ENCODE results near the gene HMCN2.
A peak's percentile ranks its signal among the peaks of the same experiment; 100 is the strongest.

HMCN2 gene

GRCh38 chr9:130298662-130299279 lies 33.2 kb downstream of the HMCN2 start:
- Histone ChIP-seq H3K9ac (ENCODE audit: low read depth in 1 of 2, low read length in 2 of 2) (no peak overlapping the region), H3K4me3 (ENCODE audit: low read length in 2 of 2) (no peak overlapping the region), H3K27me3 (ENCODE audit: control insufficient read depth in 2 of 2, insufficient read depth in 2 of 2, low read length in 2 of 2) (no peaks in the 10 kb centered on the region), H3K36me3 (ENCODE audit: control insufficient read depth in 2 of 2, insufficient read depth in 2 of 2, low read length in 2 of 2) (no peaks in the 10 kb centered on the region), H3K4me1 (ENCODE audit: control insufficient read depth in 2 of 2, insufficient read depth in 2 of 2, low read length in 2 of 2) (no peaks in the 10 kb centered on the region), H3K27ac (ENCODE audit: low read depth in 2 of 2, low read length in 2 of 2) (no peak overlapping the region), H3K9me3 (ENCODE audit: control insufficient read depth in 2 of 2, low read length in 2 of 2) (no peaks in the 10 kb centered on the region)

- no peak overlapping the region for H3K4me3 ChIP-seq (ENCODE audit: low read length in 2 of 2)
- H3K27me3 ChIP-seq (ENCODE audit: control insufficient read depth in 2 of 2, insufficient read depth in 2 of 2, low read length in 2 of 2), result no peaks in the 10 kb centered on the region
- no peaks in the 10 kb centered on the region for H3K9me3 ChIP-seq (ENCODE audit: control insufficient read depth in 2 of 2, low read length in 2 of 2)
- peak overlapping the region in 1 of 2 donors; percentile 16 for H3K27ac ChIP-seq (ENCODE audit: low read depth in 2 of 2, low read length in 2 of 2)
- H3K36me3 ChIP-seq (ENCODE audit: control insufficient read depth in 2 of 2, insufficient read depth in 2 of 2, low read length in 2 of 2), result no peaks in the 10 kb centered on the region
- no peak overlapping the region for H3K9ac ChIP-seq (ENCODE audit: low read depth in 1 of 2, low read length in 2 of 2)
- H3K4me1 ChIP-seq (ENCODE audit: control insufficient read depth in 2 of 2, insufficient read depth in 2 of 2, low read length in 2 of 2), result no peaks in the 10 kb centered on the region
Observed at GRCh38 chr9:130299785-130300615, 34.4 kb downstream of the HMCN2 start.

GRCh38 chr9:130300739-130301138 lies 35.2 kb downstream of the HMCN2 start:
- H3K9ac ChIP-seq (ENCODE audit: low read depth in 1 of 2, low read length in 2 of 2), result no peak overlapping the region
- no peaks in the 10 kb centered on the region for H3K36me3 ChIP-seq (ENCODE audit: control insufficient read depth in 2 of 2, insufficient read depth in 2 of 2, low read length in 2 of 2)
- peak overlapping the region; percentile 33 to 65 for H3K27ac ChIP-seq (ENCODE audit: low read depth in 2 of 2, low read length in 2 of 2)
- no peaks in the 10 kb centered on the region for H3K9me3 ChIP-seq (ENCODE audit: control insufficient read depth in 2 of 2, low read length in 2 of 2)
- H3K4me1 ChIP-seq (ENCODE audit: control insufficient read depth in 2 of 2, insufficient read depth in 2 of 2, low read length in 2 of 2), result no peaks in the 10 kb centered on the region
- no peaks in the 10 kb centered on the region for H3K27me3 ChIP-seq (ENCODE audit: control insufficient read depth in 2 of 2, insufficient read depth in 2 of 2, low read length in 2 of 2)
- H3K4me3 ChIP-seq (ENCODE audit: low read length in 2 of 2), result no peak overlapping the region

- H3K27ac ChIP-seq (ENCODE audit: low read depth in 2 of 2, low read length in 2 of 2), result peak overlapping the region; percentile 33 to 65
- H3K27me3 ChIP-seq (ENCODE audit: control insufficient read depth in 2 of 2, insufficient read depth in 2 of 2, low read length in 2 of 2), result no peaks in the 10 kb centered on the region
- H3K4me3 ChIP-seq (ENCODE audit: low read length in 2 of 2), result no peak overlapping the region
- no peaks in the 10 kb centered on the region for H3K9me3 ChIP-seq (ENCODE audit: control insufficient read depth in 2 of 2, low read length in 2 of 2)
- no peak overlapping the region for H3K9ac ChIP-seq (ENCODE audit: low read depth in 1 of 2, low read length in 2 of 2)
- no peaks in the 10 kb centered on the region for H3K36me3 ChIP-seq (ENCODE audit: control insufficient read depth in 2 of 2, insufficient read depth in 2 of 2, low read length in 2 of 2)
- no peaks in the 10 kb centered on the region for H3K4me1 ChIP-seq (ENCODE audit: control insufficient read depth in 2 of 2, insufficient read depth in 2 of 2, low read length in 2 of 2)
Observed at GRCh38 chr9:130301483-130302286, 36.1 kb downstream of the HMCN2 start.

GRCh38 chr9:130302785-130303612 lies 37.4 kb downstream of the HMCN2 start:
- Histone ChIP-seq H3K4me1 (ENCODE audit: control insufficient read depth in 2 of 2, insufficient read depth in 2 of 2, low read length in 2 of 2) (no peaks in the 10 kb centered on the region), H3K9me3 (ENCODE audit: control insufficient read depth in 2 of 2, low read length in 2 of 2) (no peaks in the 10 kb centered on the region), H3K27ac (ENCODE audit: low read depth in 2 of 2, low read length in 2 of 2) (peak overlapping the region; percentile 28 to 38), H3K4me3 (ENCODE audit: low read length in 2 of 2) (no peak overlapping the region), H3K9ac (ENCODE audit: low read depth in 1 of 2, low read length in 2 of 2) (no peak overlapping the region), H3K36me3 (ENCODE audit: control insufficient read depth in 2 of 2, insufficient read depth in 2 of 2, low read length in 2 of 2) (no peaks in the 10 kb centered on the region), H3K27me3 (ENCODE audit: control insufficient read depth in 2 of 2, insufficient read depth in 2 of 2, low read length in 2 of 2) (no peaks in the 10 kb centered on the region)

- no peak overlapping the region for H3K9ac ChIP-seq (ENCODE audit: low read depth in 1 of 2, low read length in 2 of 2)
- no peaks in the 10 kb centered on the region for H3K9me3 ChIP-seq (ENCODE audit: control insufficient read depth in 2 of 2, low read length in 2 of 2)
- no peaks in the 10 kb centered on the region for H3K4me1 ChIP-seq (ENCODE audit: control insufficient read depth in 2 of 2, insufficient read depth in 2 of 2, low read length in 2 of 2)
- peak overlapping the region; percentile 16 to 28 for H3K27ac ChIP-seq (ENCODE audit: low read depth in 2 of 2, low read length in 2 of 2)
- no peaks in the 10 kb centered on the region for H3K36me3 ChIP-seq (ENCODE audit: control insufficient read depth in 2 of 2, insufficient read depth in 2 of 2, low read length in 2 of 2)
- no peak overlapping the region for H3K4me3 ChIP-seq (ENCODE audit: low read length in 2 of 2)
- H3K27me3 ChIP-seq (ENCODE audit: control insufficient read depth in 2 of 2, insufficient read depth in 2 of 2, low read length in 2 of 2), result no peaks in the 10 kb centered on the region
Observed at GRCh38 chr9:130303613-130304055, 38.1 kb downstream of the HMCN2 start.

GRCh38 chr9:130304116-130304515 lies 38.6 kb downstream of the HMCN2 start:
- no peak overlapping the region for H3K9ac ChIP-seq (ENCODE audit: low read depth in 1 of 2, low read length in 2 of 2)
- no peaks in the 10 kb centered on the region for H3K36me3 ChIP-seq (ENCODE audit: control insufficient read depth in 2 of 2, insufficient read depth in 2 of 2, low read length in 2 of 2)
- no peaks in the 10 kb centered on the region for H3K4me1 ChIP-seq (ENCODE audit: control insufficient read depth in 2 of 2, insufficient read depth in 2 of 2, low read length in 2 of 2)
- H3K27me3 ChIP-seq (ENCODE audit: control insufficient read depth in 2 of 2, insufficient read depth in 2 of 2, low read length in 2 of 2), result no peaks in the 10 kb centered on the region
- H3K9me3 ChIP-seq (ENCODE audit: control insufficient read depth in 2 of 2, low read length in 2 of 2), result no peaks in the 10 kb centered on the region
- H3K27ac ChIP-seq (ENCODE audit: low read depth in 2 of 2, low read length in 2 of 2), result peak overlapping the region in 1 of 2 donors; percentile 43
- no peak overlapping the region for H3K4me3 ChIP-seq (ENCODE audit: low read length in 2 of 2)

- Histone ChIP-seq H3K4me3 (ENCODE audit: low read length in 2 of 2) (no peak overlapping the region), H3K36me3 (ENCODE audit: control insufficient read depth in 2 of 2, insufficient read depth in 2 of 2, low read length in 2 of 2) (no peaks in the 10 kb centered on the region), H3K9me3 (ENCODE audit: control insufficient read depth in 2 of 2, low read length in 2 of 2) (no peaks in the 10 kb centered on the region), H3K27me3 (ENCODE audit: control insufficient read depth in 2 of 2, insufficient read depth in 2 of 2, low read length in 2 of 2) (no peaks in the 10 kb centered on the region), H3K4me1 (ENCODE audit: control insufficient read depth in 2 of 2, insufficient read depth in 2 of 2, low read length in 2 of 2) (no peaks in the 10 kb centered on the region), H3K9ac (ENCODE audit: low read depth in 1 of 2, low read length in 2 of 2) (no peak overlapping the region), H3K27ac (ENCODE audit: low read depth in 2 of 2, low read length in 2 of 2) (peak overlapping the region in 1 of 2 donors; percentile 43)
Observed at GRCh38 chr9:130304643-130305042, 39.1 kb downstream of the HMCN2 start.

GRCh38 chr9:130305381-130305780 lies 39.8 kb downstream of the HMCN2 start:
- Histone ChIP-seq H3K9ac (ENCODE audit: low read depth in 1 of 2, low read length in 2 of 2) (no peak overlapping the region), H3K9me3 (ENCODE audit: control insufficient read depth in 2 of 2, low read length in 2 of 2) (no peaks in the 10 kb centered on the region), H3K4me1 (ENCODE audit: control insufficient read depth in 2 of 2, insufficient read depth in 2 of 2, low read length in 2 of 2) (no peaks in the 10 kb centered on the region), H3K27me3 (ENCODE audit: control insufficient read depth in 2 of 2, insufficient read depth in 2 of 2, low read length in 2 of 2) (no peaks in the 10 kb centered on the region), H3K27ac (ENCODE audit: low read depth in 2 of 2, low read length in 2 of 2) (no peak overlapping the region), H3K4me3 (ENCODE audit: low read length in 2 of 2) (no peak overlapping the region), H3K36me3 (ENCODE audit: control insufficient read depth in 2 of 2, insufficient read depth in 2 of 2, low read length in 2 of 2) (no peaks in the 10 kb centered on the region)

Measured in mucosa of rectum (tissue), 2 donors.